Measurements from ENCODE around the gene ADCY1.
A peak's percentile ranks its signal among the peaks of the same experiment; 100 is the strongest.

Gene ADCY1

GRCh38 chr7:45686441-45687184 lies 112.4 kb downstream of the ADCY1 start:
- no peak for DNase-seq (ENCODE audit: extremely low read depth, low read depth)
- TF ChIP-seq, protein P1, sequence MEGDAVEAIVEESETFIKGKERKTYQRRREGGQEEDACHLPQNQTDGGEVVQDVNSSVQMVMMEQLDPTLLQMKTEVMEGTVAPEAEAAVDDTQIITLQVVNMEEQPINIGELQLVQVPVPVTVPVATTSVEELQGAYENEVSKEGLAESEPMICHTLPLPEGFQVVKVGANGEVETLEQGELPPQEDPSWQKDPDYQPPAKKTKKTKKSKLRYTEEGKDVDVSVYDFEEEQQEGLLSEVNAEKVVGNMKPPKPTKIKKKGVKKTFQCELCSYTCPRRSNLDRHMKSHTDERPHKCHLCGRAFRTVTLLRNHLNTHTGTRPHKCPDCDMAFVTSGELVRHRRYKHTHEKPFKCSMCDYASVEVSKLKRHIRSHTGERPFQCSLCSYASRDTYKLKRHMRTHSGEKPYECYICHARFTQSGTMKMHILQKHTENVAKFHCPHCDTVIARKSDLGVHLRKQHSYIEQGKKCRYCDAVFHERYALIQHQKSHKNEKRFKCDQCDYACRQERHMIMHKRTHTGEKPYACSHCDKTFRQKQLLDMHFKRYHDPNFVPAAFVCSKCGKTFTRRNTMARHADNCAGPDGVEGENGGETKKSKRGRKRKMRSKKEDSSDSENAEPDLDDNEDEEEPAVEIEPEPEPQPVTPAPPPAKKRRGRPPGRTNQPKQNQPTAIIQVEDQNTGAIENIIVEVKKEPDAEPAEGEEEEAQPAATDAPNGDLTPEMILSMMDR (IDR thresholded peaks at IDR 0.05; ENCODE audit: low read depth, low read length): no peak

DNA sequence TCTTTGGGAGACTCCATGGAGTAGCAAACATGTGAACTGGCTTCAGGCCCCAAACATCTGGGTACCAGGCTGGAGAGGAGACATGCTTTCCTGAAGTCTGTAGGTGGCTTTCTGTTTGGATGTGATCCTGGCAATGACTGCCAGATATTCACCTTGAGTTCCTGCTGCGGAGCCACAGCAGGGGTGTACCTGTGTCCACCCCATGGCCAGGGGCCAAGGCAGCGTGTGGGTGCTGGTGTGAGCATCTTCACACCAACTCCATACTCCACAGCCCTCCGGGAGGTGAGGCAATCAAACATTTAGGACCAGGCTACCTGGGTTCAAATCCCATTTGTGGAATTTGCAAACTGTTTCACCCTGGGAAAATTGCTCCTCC lies 113.0 kb downstream of the ADCY1 start:
- TF ChIP-seq, protein P1 (IDR thresholded peaks at IDR 0.05; ENCODE audit: low read depth, low read length): no peak
- DNase-seq (ENCODE audit: extremely low read depth, low read depth): no peak

DNA sequence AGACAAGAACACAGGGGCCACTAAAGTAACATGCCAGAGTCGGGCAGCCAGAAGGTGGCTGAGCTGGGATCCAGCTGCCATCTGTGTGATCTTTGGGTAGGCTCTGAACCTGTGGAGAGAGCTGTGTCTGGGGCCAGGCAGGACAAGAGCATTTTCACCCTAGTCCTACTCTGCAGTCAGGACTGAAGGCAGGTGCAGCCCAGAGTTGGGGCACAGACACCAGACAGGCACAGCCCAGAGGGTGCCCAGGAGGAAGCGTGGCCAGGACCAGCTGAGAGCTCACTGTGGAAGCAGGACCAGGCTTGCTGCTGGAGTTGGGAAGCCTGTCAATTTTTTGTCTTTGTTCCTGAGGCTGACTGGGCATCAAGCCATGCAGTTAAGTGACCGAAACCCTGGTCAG lies 113.6 kb downstream of the ADCY1 start:
- no peak for DNase-seq (ENCODE audit: extremely low read depth, low read depth)
- TF ChIP-seq, protein P1 (IDR thresholded peaks at IDR 0.05; ENCODE audit: low read depth, low read length): no peak

- TF ChIP-seq, protein P1 (IDR thresholded peaks at IDR 0.05; ENCODE audit: low read depth, low read length): no peak
- DNase-seq (ENCODE audit: extremely low read depth, low read depth): no peak
Measured at GRCh38 chr7:45688382-45688781, 114.2 kb downstream of the ADCY1 start.

DNA sequence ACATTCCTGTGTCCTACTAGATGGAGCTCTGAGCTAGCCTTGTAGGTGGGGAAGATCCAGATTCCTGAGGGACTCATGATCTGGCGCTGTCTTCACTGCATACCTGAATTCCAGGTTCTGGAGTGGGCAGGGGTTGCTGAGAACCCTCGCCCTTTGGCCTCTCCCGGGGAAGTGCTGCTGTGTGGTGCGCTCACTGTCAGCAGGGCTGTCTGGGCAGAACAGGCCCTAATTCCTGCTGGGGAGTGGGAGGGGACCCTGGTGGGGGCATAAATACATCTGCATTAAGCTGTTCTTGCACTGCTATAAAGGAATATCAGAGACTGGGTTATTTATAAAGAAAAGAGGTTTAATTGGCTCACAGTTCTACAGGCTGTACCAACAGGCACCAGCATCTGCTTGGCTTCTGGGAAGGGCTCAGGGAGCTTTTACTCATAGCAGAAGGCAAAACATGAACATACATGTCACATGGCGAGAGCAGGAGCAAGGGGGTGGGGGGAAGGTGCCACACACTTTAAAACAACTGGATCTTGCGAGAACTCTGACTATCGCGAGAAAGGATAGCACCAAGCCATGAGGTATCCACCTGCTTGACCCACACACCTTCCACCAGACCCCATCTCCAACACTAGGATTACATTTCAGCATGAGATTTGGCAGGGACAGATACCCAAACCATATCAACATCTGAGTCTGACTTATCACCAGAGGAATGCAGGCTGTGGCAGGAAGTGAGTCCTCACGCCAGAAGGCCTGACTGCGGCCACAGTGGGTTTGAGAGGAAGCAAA lies 115.0 kb downstream of the ADCY1 start:
- peak; percentile 15 for DNase-seq (ENCODE audit: extremely low read depth, low read depth)
- TF ChIP-seq, protein P1 (IDR thresholded peaks at IDR 0.05; ENCODE audit: low read depth, low read length): no peak

GRCh38 chr7:45689797-45690761 lies 115.9 kb downstream of the ADCY1 start:
- TF ChIP-seq, protein P1 (IDR thresholded peaks at IDR 0.05; ENCODE audit: low read depth, low read length): no peak
- DNase-seq (ENCODE audit: extremely low read depth, low read depth): no peak

Measured in AG09319 (cell line).